HG03520 (cell line): ENCODE data around the gene MUC13.

Source experiments
- ATAC-seq: cut with Tn5 transposase; IDR thresholded peaks from one replicate; pipeline ENCODE4 v1.9.1; 2021; ENCODE audit warnings: mild to moderate bottlenecking, moderate library complexity; ENCODE audit not compliant: unreplicated experiment

The MUC13 gene

GRCh38 chr3:124950026-124950425, 15.5 kb upstream of the MUC13 start:
- ATAC-seq, result no peak

GRCh38 chr3:124942613-124943012, 8.1 kb upstream of the MUC13 start:
- ATAC-seq, result no peak

- ATAC-seq, result no peak
Observed at GRCh38 chr3:124941771-124942170, 7.2 kb upstream of the MUC13 start.

- no peak for ATAC-seq
Observed at GRCh38 chr3:124939661-124940060, 5.1 kb upstream of the MUC13 start.

DNA sequence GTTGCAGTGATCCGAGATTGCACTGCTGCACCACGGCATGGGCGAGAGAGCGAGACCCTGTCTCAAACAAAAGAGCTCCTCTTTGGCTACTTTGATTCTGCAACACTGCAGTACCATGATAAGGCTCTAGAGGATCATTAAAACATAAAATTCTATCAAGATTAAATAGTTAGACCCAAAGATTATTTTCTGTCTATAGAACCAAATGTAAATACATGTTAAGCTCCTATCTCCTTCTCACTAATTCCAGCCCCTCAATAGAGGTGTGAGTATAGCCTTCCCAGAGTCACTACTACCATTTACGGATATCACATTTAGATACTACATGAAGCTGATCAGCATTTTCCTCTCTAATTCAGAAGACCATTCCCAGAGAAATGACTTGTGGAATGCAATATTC, 4.3 kb upstream of the MUC13 start:
- no peak for ATAC-seq

GRCh38 chr3:124937049-124937448, 2.5 kb upstream of the MUC13 start:
- ATAC-seq, result no peak

- no peak for ATAC-seq
Observed at GRCh38 chr3:124935794-124936542, 1.4 kb upstream of the MUC13 start.

- no peak for ATAC-seq
Observed at GRCh38 chr3:124935264-124935663, 713 bp upstream of the MUC13 start.

DNA sequence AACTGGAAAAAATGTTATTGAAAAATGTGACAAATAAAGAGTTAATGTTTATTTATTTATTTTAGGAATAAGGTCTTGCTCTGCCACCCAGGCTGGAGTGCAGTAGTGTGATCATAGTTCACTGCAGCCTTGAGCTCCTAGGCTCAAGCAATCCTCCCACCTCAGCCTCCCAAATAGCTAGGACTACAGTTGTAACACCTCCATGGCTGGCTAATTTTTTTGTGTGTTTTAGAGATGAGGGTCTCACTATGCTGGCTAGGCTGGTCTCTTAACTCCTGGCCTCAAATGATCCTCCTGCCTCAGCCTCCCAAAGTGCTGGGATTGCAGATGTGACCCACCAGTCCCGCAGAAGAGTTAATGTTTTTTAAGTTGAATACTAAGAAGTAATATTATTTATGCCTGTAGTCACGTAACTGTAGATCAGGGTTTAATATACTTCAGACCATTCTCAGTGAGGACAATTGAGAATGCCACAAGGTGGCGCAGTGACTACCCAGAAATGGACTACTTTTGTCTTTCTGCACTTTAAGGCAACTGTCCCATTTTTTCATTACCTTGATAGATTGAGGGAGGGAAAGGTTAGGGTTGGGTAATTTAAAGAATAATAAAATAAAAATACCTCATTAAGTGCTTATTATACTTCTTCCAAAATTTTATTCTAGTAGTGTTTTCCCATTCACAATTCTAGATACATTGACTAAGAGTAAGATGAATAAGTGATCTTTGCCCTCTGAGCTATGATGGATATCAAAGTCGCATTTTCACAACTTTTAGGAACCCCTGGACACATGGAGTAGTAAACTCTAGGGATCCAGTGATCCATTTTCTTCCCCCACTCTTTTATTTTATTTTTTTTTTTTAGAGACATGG, 6.0 kb downstream of the MUC13 start:
- no peak for ATAC-seq

- ATAC-seq, result no peak
Observed at GRCh38 chr3:124927574-124928045, 6.9 kb downstream of the MUC13 start.

- ATAC-seq, result no peak
Observed at GRCh38 chr3:124926426-124927101, 8.0 kb downstream of the MUC13 start.

GRCh38 chr3:124924741-124925140, 9.8 kb downstream of the MUC13 start:
- no peak for ATAC-seq

DNA sequence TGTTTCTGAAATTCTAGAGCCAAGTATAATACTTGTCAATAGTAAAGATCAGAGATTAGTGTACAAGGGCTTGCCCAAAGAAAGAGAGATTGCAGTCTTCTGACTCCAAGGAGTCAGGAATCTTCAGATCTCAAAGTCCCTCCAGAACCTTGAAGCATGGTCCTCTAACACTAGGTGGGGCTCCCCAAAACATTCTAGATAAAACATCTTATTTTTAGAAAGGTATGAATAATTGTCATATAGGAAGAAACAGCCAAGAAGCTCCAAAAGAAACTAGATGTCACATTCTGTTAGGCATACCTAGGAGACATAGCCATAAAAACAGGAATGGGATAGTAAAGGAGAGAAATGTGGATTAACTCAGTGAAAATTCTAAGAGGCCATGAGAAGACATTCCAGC, 10.7 kb downstream of the MUC13 start:
- no peak for ATAC-seq

DNA sequence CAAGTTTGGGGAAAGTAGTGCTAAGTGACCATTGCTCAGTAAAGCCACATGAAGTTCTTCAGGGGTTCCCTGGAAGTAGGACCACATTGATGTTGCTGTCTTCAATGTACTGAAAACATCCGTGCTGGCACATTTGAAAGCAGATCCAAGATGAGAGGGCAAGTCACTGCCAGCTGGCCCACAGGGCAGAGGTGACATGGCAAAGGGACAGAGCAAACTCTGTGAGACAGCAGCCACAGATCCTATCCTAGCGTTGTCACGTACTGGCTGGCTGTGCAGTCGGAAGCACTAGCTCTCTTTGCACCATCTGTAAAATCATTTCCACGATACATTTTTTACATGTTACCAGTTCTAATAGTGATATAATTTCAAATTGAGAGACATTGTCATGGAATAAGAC, 13.8 kb downstream of the MUC13 start:
- ATAC-seq, result no peak

GRCh38 chr3:124919756-124920155, 14.8 kb downstream of the MUC13 start:
- no peak for ATAC-seq

GRCh38 chr3:124918524-124918923, 16.0 kb downstream of the MUC13 start:
- no peak for ATAC-seq

DNA sequence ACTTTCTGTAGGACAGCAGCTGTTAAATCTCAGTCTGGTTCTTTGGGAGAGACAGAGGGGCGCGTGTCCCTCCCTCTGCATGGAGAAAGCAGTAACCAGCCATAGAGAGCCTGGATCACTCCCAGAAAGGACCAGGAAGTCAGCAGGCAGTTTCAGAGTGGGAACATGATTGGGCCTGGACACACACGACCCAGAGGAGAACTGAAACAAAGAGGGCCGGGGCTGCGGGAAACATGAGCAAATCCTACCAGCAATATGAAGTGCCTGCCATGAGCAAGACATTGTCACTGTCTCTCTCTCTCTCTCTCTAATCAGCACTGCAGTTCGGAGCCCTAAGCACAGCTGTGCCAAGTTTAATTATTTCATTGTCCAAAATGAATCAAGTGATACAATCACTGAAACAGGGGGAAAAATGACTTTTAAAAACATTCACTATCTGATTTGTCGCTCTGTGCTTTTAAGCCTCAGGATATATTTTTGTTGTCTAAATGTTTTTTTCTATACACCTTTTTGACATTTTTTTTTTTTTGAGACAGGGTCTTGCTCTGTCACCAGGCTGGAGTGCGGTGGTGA, 17.6 kb downstream of the MUC13 start:
- ATAC-seq, result no peak

DNA sequence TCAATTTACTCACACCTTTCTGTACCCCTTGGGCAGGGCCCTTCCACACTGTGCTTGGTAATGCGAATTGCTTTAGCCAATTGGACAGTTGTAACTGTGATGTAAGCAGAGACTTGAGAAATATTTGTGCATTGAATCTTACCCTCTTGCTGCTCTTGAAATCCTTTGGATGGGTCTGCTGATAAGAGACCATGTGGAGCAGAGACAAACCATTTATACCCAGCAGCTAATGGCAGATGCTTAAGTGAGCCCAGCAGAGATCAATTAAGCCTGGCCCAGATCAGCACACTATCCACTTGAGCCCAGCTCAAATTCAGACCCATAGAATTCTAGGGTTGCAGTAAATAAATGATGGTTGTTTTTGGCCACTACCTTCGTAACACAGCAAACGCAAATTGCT, 19.3 kb downstream of the MUC13 start:
- ATAC-seq, result no peak

DNA sequence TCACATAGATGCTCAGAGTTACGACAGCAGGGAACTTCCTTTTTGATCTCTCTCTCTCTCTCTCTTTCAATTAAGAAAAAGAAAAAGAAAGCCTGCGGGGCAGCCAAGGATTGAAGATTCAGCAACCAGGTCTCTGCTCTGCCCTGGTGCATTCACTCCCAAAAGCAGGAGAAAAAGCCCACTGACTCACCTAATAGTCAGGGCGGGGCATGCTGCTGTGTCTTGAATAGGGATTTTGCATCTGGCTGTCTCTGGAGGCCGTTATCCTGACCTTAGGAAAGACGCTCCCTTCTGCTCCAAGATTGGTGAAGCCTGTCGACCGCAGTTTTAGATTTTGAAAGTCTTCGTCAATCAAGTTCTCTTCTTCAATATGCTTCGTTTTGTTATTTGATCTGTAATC, 26.6 kb downstream of the MUC13 start:
- ATAC-seq, result no peak

DNA sequence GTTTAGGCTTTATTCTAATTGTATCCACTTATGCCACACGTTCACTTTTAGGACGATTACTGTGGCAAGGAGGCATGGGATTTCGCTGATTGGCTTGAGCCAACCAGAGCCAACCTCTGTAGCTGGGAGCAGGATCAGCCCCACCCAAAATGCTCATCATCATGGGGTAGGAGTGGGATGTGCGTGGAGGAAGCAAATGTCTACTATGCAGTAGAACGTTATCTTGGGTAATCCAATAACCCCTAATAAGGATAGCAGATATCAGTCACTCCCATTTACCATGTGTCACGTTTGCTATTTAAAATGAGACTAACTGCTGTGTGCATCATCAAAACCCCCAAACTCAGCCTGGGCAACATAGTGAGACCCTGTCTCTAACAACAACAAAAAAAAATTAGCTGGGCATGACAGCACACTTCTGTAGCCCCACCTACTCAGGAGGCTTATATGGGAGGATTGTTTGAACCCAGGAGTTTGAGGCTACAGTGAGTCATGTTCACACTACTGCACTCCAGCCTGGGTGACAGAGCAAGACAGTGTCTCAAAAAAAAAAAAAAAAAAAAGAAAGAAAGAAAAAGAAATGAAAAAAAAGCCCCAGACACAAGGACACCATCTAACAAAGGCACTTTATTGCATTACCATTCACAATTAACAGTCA, 29.6 kb downstream of the MUC13 start:
- no peak for ATAC-seq
